ENCODE measurements around the gene WFIKKN1.

- TF ChIP-seq FOXM1 (IDR thresholded peaks at IDR 0.05; ENCODE audit: borderline replicate concordance) (no peak), NFRKB (IDR thresholded peaks at IDR 0.05) (no peak), FOXK2 (IDR thresholded peaks at IDR 0.05) (no peak), ELF4 (IDR thresholded peaks at IDR 0.05) (no peak), TARDBP (IDR thresholded peaks at IDR 0.05) (no peak), BHLHE40 (IDR thresholded peaks at IDR 0.05; ENCODE audit: borderline replicate concordance) (no peak), SUZ12 (IDR thresholded peaks at IDR 0.05) (no peak), L3MBTL2 (conservative IDR thresholded peaks at IDR 0.05) (peak; percentile 42), ZNF384 (IDR thresholded peaks at IDR 0.05) (no peak), FOXA1 (IDR thresholded peaks at IDR 0.05) (no peak)
These were observed 52.0 kb downstream of the WFIKKN1 start for GRCh38 chr16:682493-683395.
